ENCODE measurements around the gene EPHB2.

EPHB2 gene

GRCh38 chr1:22914156-22914555, 203.5 kb downstream of the EPHB2 start:
- H3K36me3 ChIP-seq (ENCODE audit: control insufficient read depth, insufficient read depth, low read length), result no peaks in the 10 kb centered on the region
- H3K27me3 ChIP-seq (replicated peaks; ENCODE audit: control insufficient read depth, insufficient read depth, low read length), result peaks cover 9% of the 10 kb centered on the region
- H3K4me3 ChIP-seq (replicated peaks; ENCODE audit: low read depth, low read length), result no peak overlapping the region
- no peak for TF ChIP-seq CTCF (IDR thresholded peaks at IDR 0.05; ENCODE audit: insufficient read depth, low read length, poor library complexity, severe bottlenecking)
- no peak for DNase-seq (ENCODE audit: extremely low read depth, insufficient read length)

GRCh38 chr1:22914633-22915217, 204.1 kb downstream of the EPHB2 start:
- Histone ChIP-seq H3K36me3 (ENCODE audit: control insufficient read depth, insufficient read depth, low read length) (no peaks in the 10 kb centered on the region), H3K27me3 (replicated peaks; ENCODE audit: control insufficient read depth, insufficient read depth, low read length) (peaks cover 9% of the 10 kb centered on the region), H3K4me3 (replicated peaks; ENCODE audit: low read depth, low read length) (no peak overlapping the region)
- TF ChIP-seq CTCF (IDR thresholded peaks at IDR 0.05; ENCODE audit: insufficient read depth, low read length, poor library complexity, severe bottlenecking), result no peak
- DNase-seq (ENCODE audit: extremely low read depth, insufficient read length), result no peak

- Histone ChIP-seq H3K36me3 (ENCODE audit: control insufficient read depth, insufficient read depth, low read length) (no peaks in the 10 kb centered on the region), H3K4me3 (replicated peaks; ENCODE audit: low read depth, low read length) (no peak overlapping the region), H3K27me3 (replicated peaks; ENCODE audit: control insufficient read depth, insufficient read depth, low read length) (peaks cover 9% of the 10 kb centered on the region)
- no peak for TF ChIP-seq CTCF (IDR thresholded peaks at IDR 0.05; ENCODE audit: insufficient read depth, low read length, poor library complexity, severe bottlenecking)
- no peak for DNase-seq (ENCODE audit: extremely low read depth, insufficient read length)
Measured at GRCh38 chr1:22915231-22915630, 204.6 kb downstream of the EPHB2 start.

- TF ChIP-seq CTCF (IDR thresholded peaks at IDR 0.05; ENCODE audit: insufficient read depth, low read length, poor library complexity, severe bottlenecking), result no peak
- no peaks in the 10 kb centered on the region for H3K36me3 ChIP-seq (ENCODE audit: control insufficient read depth, insufficient read depth, low read length)
- H3K4me3 ChIP-seq (replicated peaks; ENCODE audit: low read depth, low read length), result no peak overlapping the region
- DNase-seq (ENCODE audit: extremely low read depth, insufficient read length), result no peak
- peaks cover 9% of the 10 kb centered on the region for H3K27me3 ChIP-seq (replicated peaks; ENCODE audit: control insufficient read depth, insufficient read depth, low read length)
Measured at GRCh38 chr1:22915816-22916470, 205.3 kb downstream of the EPHB2 start.

- Histone ChIP-seq H3K4me3 (replicated peaks; ENCODE audit: low read depth, low read length) (no peak overlapping the region), H3K36me3 (ENCODE audit: control insufficient read depth, insufficient read depth, low read length) (no peaks in the 10 kb centered on the region), H3K27me3 (replicated peaks; ENCODE audit: control insufficient read depth, insufficient read depth, low read length) (peaks cover 9% of the 10 kb centered on the region)
- DNase-seq (ENCODE audit: extremely low read depth, insufficient read length), result no peak
- TF ChIP-seq CTCF (IDR thresholded peaks at IDR 0.05; ENCODE audit: insufficient read depth, low read length, poor library complexity, severe bottlenecking), result no peak
Measured at GRCh38 chr1:22916471-22916820, 205.8 kb downstream of the EPHB2 start.

Measured in GM06990 (cell line).